ENCODE data around the gene NOS2. TPM values are rescaled to one million over a fixed set of nuclear protein-coding genes. Genes with fewer than 3 reads are reported as not detected.

The NOS2 gene
- total and polyA plus RNA-seq, 8 donors, result 0.03 to 0.43 (median 0.08) TPM; not detected in 1

- no peaks in the 10 kb centered on the region for H3K36me3 ChIP-seq
- no peaks in the 10 kb centered on the region for H3K9me3 ChIP-seq
- peaks cover 0 to 6% (median 0%) of the 10 kb centered on the region in 3 donors for H3K4me1 ChIP-seq
- peak overlapping the region in 2 of 4 donors; percentile 27 to 32 for H3K4me3 ChIP-seq
- peak; percentile 80 to 91 (median 82) for DNase-seq
- FAIRE-seq, result peak; percentile 39
- peak; percentile 93 to 98 (median 98) for ATAC-seq
- TF ChIP-seq, protein P1, sequence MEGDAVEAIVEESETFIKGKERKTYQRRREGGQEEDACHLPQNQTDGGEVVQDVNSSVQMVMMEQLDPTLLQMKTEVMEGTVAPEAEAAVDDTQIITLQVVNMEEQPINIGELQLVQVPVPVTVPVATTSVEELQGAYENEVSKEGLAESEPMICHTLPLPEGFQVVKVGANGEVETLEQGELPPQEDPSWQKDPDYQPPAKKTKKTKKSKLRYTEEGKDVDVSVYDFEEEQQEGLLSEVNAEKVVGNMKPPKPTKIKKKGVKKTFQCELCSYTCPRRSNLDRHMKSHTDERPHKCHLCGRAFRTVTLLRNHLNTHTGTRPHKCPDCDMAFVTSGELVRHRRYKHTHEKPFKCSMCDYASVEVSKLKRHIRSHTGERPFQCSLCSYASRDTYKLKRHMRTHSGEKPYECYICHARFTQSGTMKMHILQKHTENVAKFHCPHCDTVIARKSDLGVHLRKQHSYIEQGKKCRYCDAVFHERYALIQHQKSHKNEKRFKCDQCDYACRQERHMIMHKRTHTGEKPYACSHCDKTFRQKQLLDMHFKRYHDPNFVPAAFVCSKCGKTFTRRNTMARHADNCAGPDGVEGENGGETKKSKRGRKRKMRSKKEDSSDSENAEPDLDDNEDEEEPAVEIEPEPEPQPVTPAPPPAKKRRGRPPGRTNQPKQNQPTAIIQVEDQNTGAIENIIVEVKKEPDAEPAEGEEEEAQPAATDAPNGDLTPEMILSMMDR (IDR thresholded peaks at IDR 0.05), result peak; percentile 73 to 86 (median 84)
- H3K27ac ChIP-seq, result peak overlapping the region; percentile 10 to 73 (median 49)
- intact Hi-C loops (cut with DNase I), result loop anchor here in 2 of 3 donors (2.0 to 10.0 kb wide), 3 partner anchors 69 to 449 kb away; no protein-coding TSS in a partner anchor
- WGBS, 2 donors, result 1 to 2% methylated on average over 14 of the region's 14 CpGs
- H3K27me3 ChIP-seq, result no peaks in the 10 kb centered on the region
Observed at GRCh38 chr17:27805520-27806146, 5.3 kb upstream of the NOS2 start.

- Histone ChIP-seq H3K4me1 (peaks cover 0 to 6% (median 0%) of the 10 kb centered on the region in 3 donors), H3K36me3 (no peaks in the 10 kb centered on the region), H3K4me3 (no peak overlapping the region), H3K27ac (no peak overlapping the region), H3K9me3 (no peaks in the 10 kb centered on the region), H3K27me3 (no peaks in the 10 kb centered on the region)
- intact Hi-C loops (cut with DNase I), result loop anchor here (2.0 to 10.0 kb wide), 4 partner anchors 71 to 451 kb away; no protein-coding TSS in a partner anchor
- FAIRE-seq (no peak), DNase-seq (no peak), ATAC-seq (no peak)
- TF ChIP-seq, protein P1 (IDR thresholded peaks at IDR 0.05), result no peak
- WGBS, 2 donors, result 74% methylated on average over 10 of the region's 10 CpGs
Observed at GRCh38 chr17:27804113-27804512, 3.8 kb upstream of the NOS2 start.

GRCh38 chr17:27802962-27803680 is 2.8 kb upstream of the NOS2 start:
- intact Hi-C loops (cut with DNase I), result loop anchor here (5.0 to 10.0 kb wide), 3 partner anchors 72 to 452 kb away; no protein-coding TSS in a partner anchor
- Histone ChIP-seq H3K4me1 (peaks cover 0 to 6% (median 0%) of the 10 kb centered on the region in 3 donors), H3K36me3 (no peaks in the 10 kb centered on the region), H3K4me3 (no peak overlapping the region), H3K9me3 (no peaks in the 10 kb centered on the region), H3K27ac (no peak overlapping the region), H3K27me3 (no peaks in the 10 kb centered on the region)
- TF ChIP-seq, protein P1 (IDR thresholded peaks at IDR 0.05), result no peak
- FAIRE-seq (no peak), ATAC-seq (no peak), DNase-seq (no peak)
- WGBS, 2 donors, result 67 to 77% methylated on average over 7 of the region's 7 CpGs

DNA sequence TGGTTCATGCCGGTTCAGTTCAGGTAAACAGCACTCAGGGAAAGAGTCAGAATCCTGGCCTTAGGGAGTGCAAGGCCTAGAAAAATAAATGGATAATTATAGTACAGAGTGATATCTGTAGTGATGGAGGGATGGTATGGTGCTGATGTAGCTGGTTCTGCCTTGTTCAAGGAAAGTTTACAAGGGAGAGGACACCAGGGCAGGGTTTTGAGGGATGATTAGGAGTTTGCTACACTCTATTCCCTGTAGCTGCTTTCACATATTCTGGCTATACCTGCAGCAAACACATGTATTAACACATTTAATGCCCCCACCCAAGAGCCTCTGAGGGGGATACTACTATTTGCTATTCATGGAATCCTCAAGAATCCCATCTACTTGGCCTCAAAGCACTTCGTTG is 1.7 kb upstream of the NOS2 start:
- intact Hi-C loops (cut with DNase I), result loop anchor here (5.0 to 10.0 kb wide), 3 partner anchors 73 to 453 kb away; no protein-coding TSS in a partner anchor
- no peaks in the 10 kb centered on the region for H3K27me3 ChIP-seq
- no peak for FAIRE-seq
- peaks cover 0 to 6% (median 0%) of the 10 kb centered on the region in 3 donors for H3K4me1 ChIP-seq
- no peak overlapping the region for H3K27ac ChIP-seq
- TF ChIP-seq, protein P1 (IDR thresholded peaks at IDR 0.05), result no peak
- no peak overlapping the region for H3K4me3 ChIP-seq
- H3K36me3 ChIP-seq, result no peaks in the 10 kb centered on the region
- no peak for DNase-seq
- WGBS, 2 donors, result 76 to 86% methylated on average over 2 of the region's 2 CpGs
- no peaks in the 10 kb centered on the region for H3K9me3 ChIP-seq
- no peak for ATAC-seq
